DMS153 treated with DMSO at 0.1 percent for 48 hours (cell line): Measurements from ENCODE around the gene LRRC17.
"Not testable (repeated sequence)": the region's sequence is repeated elsewhere in the genome, so short reads cannot be mapped to it uniquely, and the experiment has no call there.

Experiments used
- DNase-seq: peaks from one replicate; lab custom pipeline; 2025; ENCODE audit not compliant: unreplicated experiment; lab: John Stamatoyannopoulos, UW

Gene LRRC17

GRCh38 chr7:102942181-102942866 is 29.5 kb downstream of the LRRC17 start:
- DNase-seq: no peak

- no peak for DNase-seq
These were observed 30.1 kb downstream of the LRRC17 start for GRCh38 chr7:102942868-102943267.

- no peak for DNase-seq
These were observed 30.8 kb downstream of the LRRC17 start for GRCh38 chr7:102943423-102944169.

GRCh38 chr7:102944241-102944640 is 31.4 kb downstream of the LRRC17 start:
- DNase-seq: no peak

- no peak for DNase-seq
These were observed 39.0 kb downstream of the LRRC17 start for GRCh38 chr7:102951839-102952238.

- no peak for DNase-seq
These were observed 40.6 kb downstream of the LRRC17 start for GRCh38 chr7:102953406-102953805.

- not testable (repeated sequence) for DNase-seq
These were observed 41.6 kb downstream of the LRRC17 start for GRCh38 chr7:102954359-102954758.

GRCh38 chr7:102958004-102958403 is 45.2 kb downstream of the LRRC17 start:
- DNase-seq: not testable (repeated sequence)

GRCh38 chr7:102961993-102962392 is 49.2 kb downstream of the LRRC17 start:
- not testable (repeated sequence) for DNase-seq

- DNase-seq: no peak
These were observed 53.7 kb downstream of the LRRC17 start for GRCh38 chr7:102966465-102966864.

- no peak for DNase-seq
These were observed 55.0 kb downstream of the LRRC17 start for GRCh38 chr7:102967798-102968197.

GRCh38 chr7:102973096-102973802 is 60.4 kb downstream of the LRRC17 start:
- no peak for DNase-seq

GRCh38 chr7:102974366-102975236 is 61.8 kb downstream of the LRRC17 start:
- DNase-seq: no peak

- DNase-seq: no peak
These were observed 63.1 kb downstream of the LRRC17 start for GRCh38 chr7:102975854-102976253.

- DNase-seq: no peak
These were observed 63.7 kb downstream of the LRRC17 start for GRCh38 chr7:102976493-102976892.

- not testable (repeated sequence) for DNase-seq
These were observed 64.8 kb downstream of the LRRC17 start for GRCh38 chr7:102977586-102977985.

- no peak for DNase-seq
These were observed 65.5 kb downstream of the LRRC17 start for GRCh38 chr7:102978284-102978683.

GRCh38 chr7:102979670-102980069 is 66.9 kb downstream of the LRRC17 start:
- no peak for DNase-seq

GRCh38 chr7:102981451-102981850 is 68.7 kb downstream of the LRRC17 start:
- no peak for DNase-seq

- no peak for DNase-seq
These were observed 69.4 kb downstream of the LRRC17 start for GRCh38 chr7:102982235-102982634.

- DNase-seq: no peak
These were observed 70.8 kb downstream of the LRRC17 start for GRCh38 chr7:102983602-102984001.
